HPDE6-E6E7 (cell line): ENCODE measurements around the gene FSD1L.

Source experiments
- DNase-seq: peaks from one replicate; pipeline ENCODE4 v3.0.0; 2011; ENCODE audit warnings: missing footprints; ENCODE audit errors: extremely low spot score

FSD1L gene

DNA sequence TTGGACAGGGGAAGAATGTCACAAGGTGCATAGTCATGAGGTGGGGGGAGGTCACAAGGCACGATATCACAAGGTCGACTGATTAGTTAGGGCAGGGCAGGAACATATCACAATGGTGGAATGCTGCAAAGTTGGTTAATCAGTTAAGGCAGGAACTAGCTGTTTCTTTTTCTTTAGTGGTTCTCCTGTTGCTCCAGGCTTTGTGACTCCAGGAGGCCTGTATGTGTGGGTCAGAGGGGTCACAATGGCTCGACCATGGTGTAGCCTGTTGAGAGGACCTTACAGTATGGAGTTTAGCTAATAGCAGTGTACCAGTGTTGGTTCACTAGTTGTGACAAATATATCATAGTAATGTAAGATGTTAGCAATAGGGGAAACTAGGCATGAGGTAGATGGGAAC lies 12.4 kb upstream of the FSD1L start:
- DNase-seq: no peak

- no peak for DNase-seq
These were observed 11.1 kb upstream of the FSD1L start for GRCh38 chr9:105436783-105437182.

DNA sequence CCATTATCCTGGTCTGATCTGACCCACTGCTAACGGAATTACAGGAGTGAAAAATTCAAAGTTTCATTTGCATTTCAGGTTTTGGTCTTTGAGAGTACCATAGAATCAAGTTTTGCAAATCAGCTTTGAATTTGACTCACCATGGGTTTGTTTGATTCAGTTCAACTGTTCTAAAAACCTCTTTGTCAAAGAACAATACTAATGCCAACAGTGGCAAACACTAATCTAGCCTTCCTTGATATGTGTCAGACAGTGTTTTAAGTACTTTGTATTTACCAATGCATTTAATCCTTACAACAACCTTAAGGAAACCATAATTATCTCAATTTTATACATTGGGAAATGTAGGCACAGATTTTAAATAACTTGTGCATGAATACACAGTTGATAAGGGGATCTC lies 10.1 kb upstream of the FSD1L start:
- DNase-seq: no peak

GRCh38 chr9:105438141-105438806 lies 9.6 kb upstream of the FSD1L start:
- no peak for DNase-seq

GRCh38 chr9:105439428-105439827 lies 8.4 kb upstream of the FSD1L start:
- no peak for DNase-seq

DNA sequence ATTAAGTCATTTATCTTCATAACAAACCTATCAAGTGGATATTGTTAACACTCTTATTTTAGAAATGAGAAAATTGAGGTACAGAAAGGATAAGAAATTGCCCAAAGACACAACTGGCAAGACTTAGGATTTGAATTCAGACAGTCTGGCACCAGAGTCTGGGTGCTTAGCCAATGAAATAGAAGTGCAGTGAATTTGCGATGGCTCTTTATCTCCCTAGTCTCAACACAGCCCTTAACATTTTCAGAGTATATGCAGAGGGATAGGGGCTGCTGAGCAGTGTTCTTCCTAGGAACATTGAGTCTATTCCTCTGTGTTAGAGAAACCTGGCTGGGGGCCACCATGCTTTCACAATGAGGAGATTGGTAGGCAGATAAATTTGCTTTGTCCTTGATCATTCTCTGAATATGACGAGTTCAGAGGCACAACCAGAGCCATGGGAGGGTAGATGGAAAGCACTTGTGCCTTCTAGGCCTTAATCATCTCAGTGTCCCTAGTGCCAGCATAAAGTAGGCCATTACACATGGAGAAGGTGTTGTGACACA lies 6.1 kb upstream of the FSD1L start:
- DNase-seq: no peak

GRCh38 chr9:105443121-105443520 lies 4.7 kb upstream of the FSD1L start:
- no peak for DNase-seq

DNA sequence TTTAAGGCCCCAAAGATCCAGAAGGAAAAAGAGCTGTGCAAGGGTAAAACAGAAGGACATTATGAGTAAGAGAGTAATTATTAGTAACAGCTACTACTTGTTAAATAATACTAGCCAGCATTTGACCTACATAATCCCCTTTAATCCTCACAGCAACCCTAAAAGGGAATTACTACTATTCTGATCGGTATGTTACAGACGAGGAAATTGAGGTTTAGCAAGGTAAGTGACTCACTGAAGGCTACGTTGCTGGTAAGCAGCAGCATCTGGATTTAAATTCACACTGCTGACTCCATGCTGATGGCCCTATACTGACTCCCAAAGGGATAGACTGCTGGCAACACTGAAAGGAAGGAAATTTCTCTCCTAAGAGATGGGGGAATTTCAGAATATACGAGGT lies 3.7 kb upstream of the FSD1L start:
- peak; percentile 40 for DNase-seq

DNA sequence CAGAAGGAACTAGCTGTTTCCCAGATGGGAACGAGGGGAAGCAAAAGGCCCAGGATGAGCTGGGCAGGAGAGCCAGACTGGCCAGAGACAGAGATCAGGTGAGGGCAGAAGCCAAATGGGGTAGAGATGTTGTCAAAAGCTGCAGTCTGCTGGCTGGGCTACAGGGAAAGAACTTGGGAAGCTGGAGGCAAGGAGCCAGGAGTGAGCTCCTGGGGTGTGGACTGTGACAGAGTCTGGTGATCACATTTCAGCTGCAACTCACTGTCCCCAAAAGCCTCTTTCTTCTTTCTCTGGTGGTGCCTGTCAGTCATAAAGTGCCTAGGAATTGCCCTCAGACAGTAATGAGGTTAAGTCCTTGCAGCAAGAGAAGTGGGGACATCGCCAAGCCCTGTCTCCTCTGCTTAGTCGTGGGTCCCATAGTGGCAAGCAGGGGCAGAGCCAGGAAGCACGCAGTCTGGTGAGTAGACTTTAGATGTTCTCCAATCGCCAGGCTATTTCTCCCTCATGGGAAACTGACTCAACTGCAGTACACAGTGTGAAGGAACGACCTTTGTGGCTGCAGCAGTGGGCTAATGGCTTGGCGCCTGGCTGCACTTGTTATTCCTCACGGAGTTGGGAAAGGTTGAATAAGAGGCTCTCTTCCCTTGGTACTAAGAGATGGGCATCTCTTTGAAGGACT lies 2.5 kb upstream of the FSD1L start:
- no peak for DNase-seq

DNA sequence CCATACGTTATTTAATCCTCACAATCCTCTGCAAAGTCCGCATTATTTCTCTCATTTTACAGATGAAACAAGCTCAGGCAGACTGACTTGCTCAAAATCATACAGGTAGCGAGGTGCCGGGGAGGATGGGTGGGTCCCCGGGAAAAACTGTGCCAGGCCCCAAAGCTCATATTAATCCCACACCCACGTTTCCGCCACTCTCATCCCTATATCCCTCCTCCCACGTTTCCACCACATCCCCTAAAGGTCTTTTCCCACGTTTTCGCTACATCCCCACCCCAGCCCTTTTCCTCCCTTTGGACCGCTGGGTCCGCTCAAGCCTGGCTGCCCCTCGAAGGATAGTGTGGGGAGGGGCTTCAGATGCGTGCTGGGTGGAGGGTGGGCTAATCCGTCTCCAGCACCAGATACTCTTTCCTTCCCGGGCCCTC lies 434 bp upstream of the FSD1L start:
- DNase-seq: no peak

- no peak for DNase-seq
These were observed 1.2 kb downstream of the FSD1L start for GRCh38 chr9:105449081-105449480.

- DNase-seq: no peak
These were observed 4.4 kb downstream of the FSD1L start for GRCh38 chr9:105452185-105452584.

DNA sequence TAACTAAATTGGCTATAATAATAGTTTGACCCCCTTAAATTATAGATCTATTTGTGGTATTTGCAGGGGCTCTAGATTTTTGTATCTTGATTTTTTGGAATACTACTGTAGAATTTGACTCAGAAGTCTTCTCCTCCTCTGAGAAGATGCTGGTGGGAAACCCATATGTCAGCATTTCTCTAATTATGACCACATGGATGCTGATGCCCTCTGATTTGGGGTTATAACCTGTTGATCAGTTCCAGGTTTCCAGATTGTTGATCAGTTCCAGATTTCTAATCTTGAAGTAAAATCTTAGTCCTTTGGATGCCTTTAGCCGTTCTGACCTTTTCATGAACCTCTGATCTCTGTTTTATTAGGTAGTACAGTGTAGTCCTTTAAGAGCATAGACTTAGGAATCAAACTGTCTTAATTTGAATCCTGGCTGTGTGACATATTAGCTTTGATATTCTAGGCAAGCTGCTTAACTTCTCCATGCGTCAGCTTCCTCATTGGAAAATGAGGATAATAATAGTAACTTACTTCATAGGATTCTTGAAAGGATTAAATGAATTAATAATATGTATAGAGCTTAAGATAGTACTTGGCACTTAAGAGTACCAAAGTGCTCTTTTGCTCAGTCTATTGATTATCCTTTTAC lies 8.1 kb downstream of the FSD1L start:
- DNase-seq: no peak

- DNase-seq: no peak
These were observed 9.9 kb downstream of the FSD1L start for GRCh38 chr9:105457560-105458294.

DNA sequence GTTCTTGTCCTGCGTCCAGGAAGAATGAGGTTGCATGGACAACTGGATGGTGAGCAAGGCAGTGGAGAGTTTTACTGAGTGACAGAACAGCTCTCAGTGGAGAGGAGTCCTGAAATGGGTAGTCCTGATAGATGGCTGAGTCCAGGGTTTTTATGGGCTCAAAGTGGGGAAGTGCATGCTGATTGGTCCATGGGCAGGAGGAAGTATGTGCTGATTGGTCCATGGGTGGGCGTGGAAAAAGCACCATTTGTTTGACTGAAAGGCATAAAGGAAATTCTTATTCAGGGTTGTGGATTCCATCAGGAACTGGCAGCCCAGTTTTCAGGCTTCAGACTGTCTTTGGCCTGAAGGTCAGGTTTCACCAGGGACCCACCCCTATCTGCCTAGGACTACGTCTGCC lies 10.6 kb downstream of the FSD1L start:
- no peak for DNase-seq

GRCh38 chr9:105459336-105459735 lies 11.5 kb downstream of the FSD1L start:
- no peak for DNase-seq

- DNase-seq: no peak
These were observed 19.1 kb downstream of the FSD1L start for GRCh38 chr9:105466898-105467455.

GRCh38 chr9:105468875-105469274 lies 21.0 kb downstream of the FSD1L start:
- DNase-seq: no peak

DNA sequence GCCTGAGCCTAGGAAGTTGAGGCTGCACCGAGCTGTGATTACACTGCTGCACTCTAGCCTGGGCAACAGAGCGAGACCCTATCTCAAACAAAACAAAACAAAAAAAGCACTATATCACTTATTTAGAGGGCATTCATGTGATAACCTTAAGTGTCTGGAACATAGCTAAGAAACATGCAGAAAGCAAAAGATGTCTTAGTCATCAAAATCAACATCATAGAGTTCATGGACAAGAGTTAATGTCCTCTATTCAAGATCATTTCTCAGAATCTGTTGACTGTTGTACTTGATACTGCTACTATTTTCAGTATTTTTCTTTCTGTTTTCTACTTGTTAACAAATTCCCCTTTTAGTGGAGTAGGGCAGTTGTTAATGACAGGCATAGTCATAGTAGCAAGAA lies 25.4 kb downstream of the FSD1L start:
- no peak for DNase-seq

DNA sequence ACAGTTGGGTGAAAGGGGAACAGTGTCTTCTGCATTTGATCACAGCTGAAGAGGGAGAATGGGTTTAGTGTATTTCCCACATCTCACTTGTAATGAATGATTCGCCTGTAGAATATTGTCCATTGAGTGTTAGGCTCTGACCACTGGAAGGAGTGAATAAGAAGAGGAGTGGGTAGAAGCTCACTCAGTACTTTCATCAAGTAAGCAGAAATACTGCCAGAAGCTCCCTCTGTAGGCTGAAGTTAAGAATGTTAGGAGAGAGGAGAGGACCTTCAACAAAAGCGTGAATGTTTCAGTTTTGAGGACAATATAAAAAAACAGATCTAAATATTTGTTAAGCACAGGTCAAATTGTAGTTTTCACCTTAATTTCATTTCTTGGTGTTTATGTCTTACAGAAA lies 27.5 kb downstream of the FSD1L start:
- no peak for DNase-seq

GRCh38 chr9:105479846-105480245 lies 32.0 kb downstream of the FSD1L start:
- DNase-seq: no peak

DNA sequence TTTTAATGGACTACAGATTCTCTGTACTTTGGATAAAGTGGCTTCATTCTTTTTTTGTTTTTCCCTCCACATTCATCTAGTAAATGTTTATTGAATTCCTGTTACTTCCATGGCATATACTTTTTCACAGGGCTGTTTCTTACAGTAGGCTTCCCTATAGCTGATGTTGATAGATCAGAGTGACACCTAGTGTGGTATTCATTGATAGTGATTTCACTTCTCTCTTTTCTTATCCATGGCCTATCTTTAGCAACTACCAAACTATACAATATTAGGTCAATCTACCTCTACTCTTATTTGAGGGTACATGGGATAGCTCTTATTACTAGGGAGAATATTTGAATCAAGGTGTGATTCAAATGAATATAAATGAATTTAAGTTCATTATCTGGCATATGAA lies 35.8 kb downstream of the FSD1L start:
- no peak for DNase-seq
